Iris pigment epithelial cell (primary cell): ENCODE results near the gene OMG.
A peak's percentile ranks its signal among the peaks of the same experiment; 100 is the strongest.
"Not testable (repeated sequence)": the region's sequence is repeated elsewhere in the genome, so short reads cannot be mapped to it uniquely, and the experiment has no call there.

Source experiments
- DNase-seq: peaks from one replicate; pipeline ENCODE4 v3.0.0-alpha.2; 2011; ENCODE audit warnings: low read depth

Gene OMG

GRCh38 chr17:31262923-31263322, 34.1 kb downstream of the OMG start:
- DNase-seq = not testable (repeated sequence)

GRCh38 chr17:31261601-31262000, 35.4 kb downstream of the OMG start:
- DNase-seq = no peak

- no peak for DNase-seq
Observed at GRCh38 chr17:31260151-31260550, 36.9 kb downstream of the OMG start.

- no peak for DNase-seq
Observed at GRCh38 chr17:31256936-31257335, 40.1 kb downstream of the OMG start.

- no peak for DNase-seq
Observed at GRCh38 chr17:31254654-31255053, 42.4 kb downstream of the OMG start.

GRCh38 chr17:31252741-31253140, 44.3 kb downstream of the OMG start:
- DNase-seq = no peak

- no peak for DNase-seq
Observed at GRCh38 chr17:31251970-31252328, 45.1 kb downstream of the OMG start.

GRCh38 chr17:31251105-31251969, 45.7 kb downstream of the OMG start:
- DNase-seq = peak; percentile 31

GRCh38 chr17:31250229-31250628, 46.8 kb downstream of the OMG start:
- DNase-seq = no peak

GRCh38 chr17:31249835-31250141, 47.3 kb downstream of the OMG start:
- no peak for DNase-seq

GRCh38 chr17:31248986-31249834, 47.8 kb downstream of the OMG start:
- peak; percentile 79 for DNase-seq
